Activated gamma-delta T cell treated with Interleukin-2 at 50 U/mL for 16 hours (primary cell): ENCODE measurements around the gene CILP.

Experiments used
- DNase-seq: peaks from one replicate; pipeline ENCODE4 v3.0.0-alpha.2; 2020

CILP gene

GRCh38 chr15:65221697-65222096, 10.4 kb upstream of the CILP start:
- no peak for DNase-seq

GRCh38 chr15:65219137-65219536, 7.9 kb upstream of the CILP start:
- no peak for DNase-seq

DNA sequence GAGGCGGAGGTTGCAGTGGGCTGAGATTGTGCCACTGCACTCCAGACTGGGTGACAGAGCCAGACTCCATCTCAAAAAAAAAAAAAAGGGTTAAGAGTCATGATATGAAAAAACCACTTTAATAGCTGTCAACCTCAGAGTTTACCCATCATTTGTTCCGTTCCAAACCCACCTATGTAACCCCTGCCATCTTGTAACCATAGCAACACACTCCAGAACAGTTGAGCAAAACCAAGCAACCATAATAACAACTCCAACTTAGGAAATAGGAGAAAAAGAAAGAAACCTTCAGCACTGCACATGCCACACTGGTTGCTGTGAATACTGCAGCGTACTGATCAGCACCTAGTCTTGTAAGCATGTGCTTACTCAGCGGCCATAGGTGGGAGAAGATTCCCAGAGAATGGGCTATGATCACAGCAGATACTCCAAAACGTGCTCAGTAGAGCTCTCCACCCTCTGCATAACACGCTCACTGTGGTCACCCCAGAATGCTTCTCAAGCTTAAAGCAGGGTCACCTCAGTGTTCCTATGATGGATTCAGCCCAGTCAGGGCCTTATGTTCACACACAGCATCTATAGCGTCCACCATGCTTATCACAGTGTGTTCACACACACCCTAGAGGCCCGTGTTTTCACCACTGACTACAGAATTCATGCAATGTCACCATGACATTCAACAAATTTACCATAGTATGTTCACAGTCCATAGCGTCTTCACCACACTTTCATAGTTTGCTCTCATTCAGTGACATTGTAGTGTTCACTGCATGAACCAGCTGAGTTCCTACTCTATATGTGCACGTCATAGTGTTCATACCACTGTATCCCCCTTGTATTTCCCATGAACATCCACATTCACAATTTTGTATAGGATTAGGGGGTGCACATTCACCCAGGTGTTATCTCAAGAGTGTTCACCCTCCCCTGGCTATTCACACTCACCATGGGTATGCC, 6.5 kb upstream of the CILP start:
- no peak for DNase-seq

DNA sequence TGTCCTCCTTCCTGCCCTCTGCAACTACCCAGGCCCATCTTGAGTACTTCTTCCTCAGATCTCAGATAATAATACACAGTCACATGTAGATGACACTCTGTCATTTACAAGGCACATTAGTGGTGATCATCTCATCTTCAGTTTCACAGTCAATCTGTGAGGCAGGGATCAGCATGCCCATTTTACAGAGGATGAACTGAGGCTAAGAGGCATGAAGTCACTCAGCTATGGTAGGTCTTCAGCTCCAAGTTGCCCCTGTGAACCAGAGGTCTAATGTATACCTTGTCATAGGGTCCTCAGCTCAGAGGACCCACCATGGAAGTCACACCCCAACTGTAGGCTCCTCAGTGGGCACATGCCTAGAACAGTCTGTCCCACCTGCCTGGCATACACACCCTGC, 4.2 kb upstream of the CILP start:
- no peak for DNase-seq

DNA sequence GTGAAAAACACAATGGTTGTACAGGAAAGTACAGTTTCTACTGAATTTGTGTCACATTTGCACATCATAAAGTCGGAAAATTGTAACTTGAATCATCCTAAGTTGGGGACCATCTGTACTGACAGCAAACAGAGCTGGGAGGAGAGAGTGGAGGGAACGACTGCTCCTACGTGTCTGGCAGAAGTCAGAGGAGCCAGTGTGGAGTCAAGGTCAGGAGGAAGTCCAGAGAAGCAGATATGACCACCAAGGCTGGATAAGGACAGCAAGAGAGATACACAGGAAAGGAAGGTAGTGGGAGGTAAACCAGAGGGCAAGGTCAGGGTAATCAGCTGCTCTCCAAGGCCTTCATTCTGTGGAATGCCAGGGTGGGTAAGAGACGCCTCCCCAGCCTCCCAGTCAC, 2.7 kb upstream of the CILP start:
- DNase-seq: no peak

GRCh38 chr15:65213241-65213640, 2.0 kb upstream of the CILP start:
- DNase-seq: no peak

DNA sequence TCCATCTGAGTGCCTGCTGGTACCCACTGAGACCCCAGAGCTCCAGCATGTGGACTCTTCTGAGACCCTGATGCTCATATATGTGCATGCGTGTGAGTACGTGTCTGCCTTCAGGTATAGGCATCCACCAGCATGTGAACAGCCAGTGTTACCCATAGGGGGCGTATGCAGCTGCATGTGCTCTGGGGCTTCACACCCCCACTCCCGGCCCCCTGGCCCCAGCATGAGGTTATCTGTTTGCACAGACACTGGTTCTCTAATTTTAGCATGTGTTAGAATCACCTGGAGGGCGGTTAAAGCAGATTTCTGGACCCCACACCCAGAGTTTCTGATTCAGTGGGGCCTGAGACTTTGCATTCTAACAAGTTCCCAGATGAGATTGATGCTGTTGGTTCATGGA, 824 bp upstream of the CILP start:
- DNase-seq: peak; percentile 10

DNA sequence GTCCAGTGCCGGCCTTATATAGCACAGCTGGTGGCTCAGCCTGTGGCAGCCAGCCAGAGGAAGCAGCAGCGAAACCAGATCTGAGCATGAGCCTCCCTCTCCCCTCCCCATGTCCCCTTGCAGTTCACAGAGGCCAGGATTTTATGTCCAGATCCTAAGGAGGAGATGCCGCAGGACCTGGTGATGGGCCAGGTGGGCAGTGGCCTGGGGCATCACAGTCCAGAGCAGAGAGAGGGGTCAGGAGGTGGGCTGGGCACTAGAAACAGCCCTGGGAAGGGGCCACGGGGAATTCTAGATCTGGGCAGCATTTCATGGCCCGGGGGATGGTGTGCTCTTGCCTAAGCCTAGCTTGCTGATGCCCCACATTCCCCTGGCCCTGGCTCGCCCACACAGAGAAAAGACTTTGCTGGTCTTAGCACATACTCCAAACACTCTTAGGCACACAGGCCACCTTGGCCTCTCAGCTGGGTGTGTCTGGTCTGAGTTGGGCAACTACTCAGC, 259 bp upstream of the CILP start:
- DNase-seq: no peak

DNA sequence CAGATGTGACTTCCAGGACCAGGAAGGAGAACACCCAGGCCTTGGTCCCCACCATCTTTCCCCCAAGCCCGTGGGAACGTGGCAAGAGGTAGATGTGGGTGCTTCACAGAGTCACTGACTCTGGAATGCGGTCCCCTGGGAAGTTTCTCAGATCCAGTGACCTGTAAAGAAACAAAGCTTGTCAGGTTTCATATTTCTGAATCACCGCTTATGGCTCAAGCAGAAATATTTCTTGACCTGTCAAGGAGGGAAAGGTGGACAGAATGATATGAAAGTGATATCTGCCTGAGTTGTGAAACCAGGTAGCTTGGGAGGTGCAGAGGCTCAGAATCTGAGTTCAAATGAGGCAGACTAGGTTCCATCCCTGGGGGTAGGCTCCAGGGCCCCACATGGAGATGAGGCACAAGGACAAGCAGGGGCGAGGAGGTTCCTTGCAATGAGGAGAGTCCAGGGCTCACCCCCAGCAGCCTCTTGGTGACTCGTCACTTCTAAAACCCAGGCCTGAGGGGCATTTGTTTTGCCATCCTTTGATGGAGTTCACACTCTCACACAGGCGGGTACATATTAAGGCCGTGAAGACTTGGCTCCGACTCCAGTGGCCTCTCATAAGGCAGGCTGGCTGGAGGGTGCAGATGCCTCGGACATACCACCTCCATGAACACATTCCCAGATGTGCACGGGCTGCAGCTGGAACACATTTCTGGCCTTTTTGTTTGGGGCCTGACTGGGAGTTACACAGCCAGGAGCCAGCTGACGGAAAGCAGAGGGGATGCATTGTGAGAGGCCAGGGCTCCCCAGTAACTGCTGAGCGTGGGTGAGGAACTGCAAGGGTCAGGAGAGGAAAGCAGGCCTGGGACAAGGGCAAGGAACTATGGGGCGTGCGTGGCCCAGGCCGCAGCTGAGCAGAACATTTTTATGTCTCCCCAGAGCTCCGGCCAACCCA, 1.3 kb downstream of the CILP start:
- DNase-seq: no peak

GRCh38 chr15:65208647-65209046, 2.6 kb downstream of the CILP start:
- no peak for DNase-seq

DNA sequence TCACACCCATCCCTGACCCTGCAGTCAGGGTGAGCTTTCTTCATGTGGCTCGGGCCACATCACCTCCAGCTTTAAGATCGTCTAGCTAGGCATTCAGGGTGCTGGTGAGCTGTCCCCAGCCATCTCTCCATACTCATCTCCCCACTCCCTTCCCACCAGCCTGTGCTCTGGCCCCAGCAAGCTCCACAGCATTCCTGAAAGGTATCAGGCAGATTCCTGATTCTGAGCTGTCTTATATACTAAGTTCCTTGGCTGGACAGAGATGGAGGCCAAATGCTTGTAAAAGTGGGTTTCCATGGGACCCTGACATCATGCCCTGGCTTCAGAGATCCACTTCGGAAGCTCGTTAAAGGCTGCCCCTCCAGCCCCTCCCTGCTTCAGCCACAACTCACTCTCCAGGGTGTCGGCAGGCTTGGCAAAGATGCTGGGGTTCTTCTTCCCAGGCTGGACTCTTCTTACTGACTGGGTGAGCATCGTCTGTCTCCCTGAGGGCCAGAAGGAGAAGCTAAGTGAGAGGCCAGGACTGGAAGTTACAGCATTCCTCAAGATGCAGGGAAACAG, 3.9 kb downstream of the CILP start:
- DNase-seq: no peak

GRCh38 chr15:65206750-65207149, 4.5 kb downstream of the CILP start:
- no peak for DNase-seq

- no peak for DNase-seq
These were observed 6.2 kb downstream of the CILP start for GRCh38 chr15:65204931-65205660.

GRCh38 chr15:65204236-65204930, 6.9 kb downstream of the CILP start:
- no peak for DNase-seq

- DNase-seq: no peak
These were observed 9.4 kb downstream of the CILP start for GRCh38 chr15:65201918-65202317.

DNA sequence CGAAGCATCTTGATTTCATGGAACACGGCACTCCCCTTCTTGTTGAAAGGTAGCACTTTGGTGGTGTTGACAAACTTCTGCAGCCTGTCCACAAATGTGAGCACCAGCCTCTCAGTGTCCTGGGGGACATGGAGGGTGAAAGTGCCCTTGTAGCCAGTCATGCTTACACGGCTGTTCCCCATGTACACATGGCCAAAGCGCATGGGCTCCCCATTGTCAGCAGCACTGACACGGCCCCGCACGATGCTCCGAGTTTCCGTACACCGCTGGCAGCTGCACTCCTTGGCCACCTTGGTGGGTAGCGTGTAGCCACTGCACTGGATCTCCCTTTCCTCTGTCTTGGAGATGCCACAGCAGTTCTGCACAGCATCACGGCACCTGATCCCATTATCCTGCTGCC, 12.7 kb downstream of the CILP start:
- no peak for DNase-seq

GRCh38 chr15:65197337-65197645, 14.0 kb downstream of the CILP start:
- no peak for DNase-seq

DNA sequence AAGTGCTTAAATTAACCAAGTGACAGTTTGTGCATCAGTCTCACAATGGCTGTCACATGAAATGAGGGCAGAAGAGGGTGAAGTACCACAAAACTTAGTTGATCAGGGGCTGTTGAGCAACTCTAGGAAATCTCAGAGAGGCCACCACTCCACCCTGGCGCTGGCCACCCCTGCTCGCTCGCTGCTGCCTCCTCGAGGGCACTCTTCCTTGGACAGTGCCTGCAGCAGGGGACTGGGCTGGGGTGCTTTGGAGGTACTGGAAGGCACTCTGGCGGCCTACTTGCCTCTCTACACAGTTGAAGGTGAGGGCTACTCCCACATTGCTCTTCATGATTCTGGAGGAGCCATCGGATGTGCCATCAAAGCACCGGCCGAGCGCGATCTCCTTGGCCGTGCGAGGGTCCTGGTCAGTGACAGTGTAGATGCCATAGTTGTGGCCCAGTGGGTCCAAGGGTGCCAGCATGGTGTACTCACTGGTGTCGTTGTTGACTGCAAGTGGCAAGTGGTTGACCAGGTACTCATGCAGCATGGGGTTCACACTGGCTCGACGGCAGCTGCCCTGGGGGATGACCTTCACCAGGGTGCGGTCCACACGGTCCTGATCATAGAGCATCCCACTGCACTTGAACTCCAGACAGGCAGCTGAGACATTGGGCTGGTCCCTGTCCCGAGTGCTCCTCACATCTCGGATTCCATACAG, 14.5 kb downstream of the CILP start:
- no peak for DNase-seq

DNA sequence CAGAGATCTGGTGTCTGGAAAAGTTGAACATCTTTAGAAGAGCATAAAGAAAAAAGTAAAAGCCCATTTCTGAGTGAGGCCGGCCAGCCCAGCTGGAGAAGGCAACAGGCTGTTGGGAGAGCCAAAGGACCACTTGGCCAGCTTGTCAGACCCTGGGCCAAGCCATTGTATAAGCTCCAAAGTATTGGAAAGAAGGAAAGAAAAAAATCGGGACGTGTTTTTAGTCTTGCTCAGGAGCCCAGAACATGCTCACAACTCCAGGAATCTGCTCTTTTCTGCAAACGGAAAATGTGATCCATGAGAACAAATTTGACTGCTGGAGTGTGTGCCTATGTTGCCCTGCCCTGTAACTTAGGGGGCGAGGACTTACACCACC, 15.7 kb downstream of the CILP start:
- DNase-seq: no peak

DNA sequence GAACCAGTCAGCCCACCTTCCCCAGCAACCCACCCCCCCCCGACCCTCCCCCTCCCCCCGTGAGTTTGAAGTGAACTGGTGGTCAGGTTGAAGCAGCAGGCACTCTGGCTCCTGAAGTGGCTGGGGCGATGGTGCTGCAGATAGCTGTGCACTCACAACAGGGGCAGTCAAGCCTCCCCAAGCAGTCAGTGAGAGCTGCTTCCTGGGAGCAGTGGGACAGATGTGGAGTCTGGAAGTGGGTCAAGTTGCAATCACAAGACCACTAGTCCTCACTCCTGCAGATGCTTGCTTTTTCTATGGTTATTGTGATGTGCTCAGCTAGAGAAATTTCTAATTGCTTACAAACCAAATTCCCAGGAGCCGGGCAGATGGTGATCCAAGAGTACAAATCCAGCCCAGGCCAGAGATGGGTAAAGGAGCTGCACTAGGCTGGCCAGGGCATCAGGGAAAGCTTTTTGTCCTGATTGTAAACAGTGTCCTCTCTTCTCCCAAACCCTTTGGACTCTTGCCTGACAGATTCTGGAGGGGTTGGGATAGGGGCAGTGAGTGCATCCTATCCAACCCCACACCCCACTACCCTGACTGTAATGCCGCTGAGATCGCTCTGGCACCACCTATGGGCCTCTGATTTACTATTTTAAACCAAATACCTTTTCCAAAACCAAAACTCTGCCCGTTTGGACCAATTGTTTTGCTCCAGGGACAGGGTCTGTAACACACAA, 16.3 kb downstream of the CILP start:
- DNase-seq: no peak

- no peak for DNase-seq
These were observed 19.3 kb downstream of the CILP start for GRCh38 chr15:65192016-65192415.
